GM12801 (cell line): Measurements from ENCODE around the gene GPRC5A.

ENCODE experiments used
- CTCF ChIP-seq: IDR thresholded peaks from one replicate; pipeline ENCODE4 v1.5.1; 2011; ENCODE audit warnings: control low read depth; ENCODE audit not compliant: insufficient read length; ENCODE audit errors: extremely low read depth

The GPRC5A gene

DNA sequence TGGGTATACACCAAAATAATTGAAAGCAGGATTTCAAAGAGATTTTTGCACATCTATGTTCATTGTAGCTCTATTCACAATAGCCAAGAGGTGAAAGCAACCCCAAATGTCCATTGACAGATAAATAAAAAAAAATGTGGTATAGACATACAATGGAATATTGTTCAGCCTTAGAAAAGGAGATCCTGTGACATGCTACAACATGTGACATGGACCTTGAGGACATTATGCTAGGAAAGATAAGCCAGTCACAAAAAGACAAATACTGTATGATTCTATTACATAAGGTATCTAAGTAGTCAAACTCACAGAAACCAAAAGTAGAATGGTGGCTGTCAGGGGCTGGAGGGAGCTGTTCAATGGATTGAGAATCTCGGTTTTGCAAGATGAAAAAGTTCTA, 48.5 kb downstream of the GPRC5A start:
- TF ChIP-seq CTCF: no peak

GRCh38 chr12:12941450-12942350, 50.3 kb downstream of the GPRC5A start:
- no peak for TF ChIP-seq CTCF

GRCh38 chr12:12943586-12944260, 52.4 kb downstream of the GPRC5A start:
- no peak for TF ChIP-seq CTCF

DNA sequence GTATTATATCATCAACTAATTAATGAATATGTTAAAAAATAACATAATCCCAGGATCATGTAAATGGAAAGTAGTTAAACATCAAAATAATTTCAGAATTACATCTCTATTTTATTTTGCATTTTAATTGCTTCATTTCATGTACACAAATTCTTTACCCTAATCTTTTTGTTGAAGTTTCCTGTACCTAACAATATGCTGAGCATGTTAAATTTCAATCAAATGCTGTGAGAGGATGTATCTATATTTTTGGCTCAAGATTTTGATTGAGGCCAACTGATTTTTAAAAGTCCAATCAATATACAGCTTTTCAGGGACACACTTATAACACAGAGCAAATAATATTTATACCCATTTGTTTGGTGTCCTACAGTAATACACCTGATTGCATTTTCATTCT, 54.2 kb downstream of the GPRC5A start:
- TF ChIP-seq CTCF: no peak

DNA sequence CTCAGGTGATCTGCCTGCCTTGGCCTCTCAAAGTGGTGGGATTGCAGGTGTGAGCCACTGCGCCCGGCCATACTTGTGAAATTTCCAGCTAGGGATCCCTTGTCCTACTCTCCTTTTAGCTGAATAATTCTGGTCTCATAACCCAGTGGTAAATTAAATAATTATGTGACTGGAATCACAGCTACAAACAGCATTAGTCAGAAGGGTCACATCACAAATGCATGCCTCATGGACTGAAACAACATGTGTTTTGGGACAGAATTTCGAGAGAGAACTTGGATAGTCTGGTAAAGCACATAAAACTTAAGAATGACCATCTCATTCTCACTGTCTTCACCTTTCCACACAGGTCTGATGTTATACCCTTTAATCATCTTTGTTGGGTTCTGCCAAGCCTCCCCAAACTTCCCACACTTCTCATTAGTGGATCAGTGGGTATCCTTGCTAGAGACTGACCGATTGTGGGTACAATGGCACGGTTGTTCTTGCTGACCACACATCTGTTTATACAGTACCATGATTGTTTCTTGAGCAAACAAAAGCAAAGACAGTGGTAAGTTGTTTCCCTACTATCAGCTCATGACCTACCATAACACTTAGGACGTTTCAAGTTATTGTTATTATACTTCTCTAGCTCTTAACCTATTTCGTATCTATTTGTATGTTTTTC, 55.5 kb downstream of the GPRC5A start:
- TF ChIP-seq CTCF: no peak

DNA sequence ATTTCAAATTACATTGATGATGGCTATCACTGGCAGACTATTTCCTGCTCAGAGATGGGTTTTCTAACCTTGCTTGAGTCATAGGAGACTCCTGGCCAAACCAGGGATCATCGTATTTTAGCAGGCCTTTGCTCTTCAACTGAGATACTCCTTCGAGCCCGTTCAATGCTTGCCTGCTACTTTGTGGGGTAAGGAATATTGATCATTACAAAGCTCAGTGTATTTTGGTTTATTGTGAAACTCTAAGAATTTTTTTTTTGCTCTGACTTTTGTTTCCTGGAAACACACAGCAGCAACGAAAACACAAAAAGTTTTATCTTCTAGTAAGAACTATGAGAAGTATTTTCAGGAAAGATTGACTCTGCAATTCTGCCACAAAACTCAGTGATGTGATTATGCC, 56.5 kb downstream of the GPRC5A start:
- TF ChIP-seq CTCF: no peak

DNA sequence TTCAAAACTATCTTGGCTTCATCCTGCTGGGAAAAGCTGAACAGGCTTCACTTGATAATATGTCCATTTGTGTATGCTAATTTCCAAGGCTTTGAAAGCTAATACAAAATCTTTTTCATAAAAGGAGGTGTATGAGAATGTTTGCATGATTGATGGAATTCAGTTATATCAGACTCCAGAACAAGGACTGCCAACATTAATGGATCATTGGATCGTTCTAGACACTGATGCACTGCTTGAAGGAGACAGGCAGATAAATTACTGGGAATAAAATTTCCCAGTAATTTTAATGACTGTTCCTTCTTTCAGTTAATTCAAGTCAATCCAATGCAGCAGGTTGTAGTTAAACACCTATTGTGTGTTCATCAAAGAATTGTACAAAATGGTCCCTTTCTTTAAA, 60.1 kb downstream of the GPRC5A start:
- TF ChIP-seq CTCF: no peak
